Testis (tissue), 3 donors: Measurements from ENCODE around the gene P2RX1. TPM values are rescaled to one million over a fixed set of nuclear protein-coding genes. Genes with fewer than 3 reads are reported as not detected.

Experiments
- DNase-seq: peaks from one replicate; pipeline ENCODE4 v3.0.0-alpha.2; 2019
- H3K27ac ChIP-seq, 2 donors: fragments of 200-600 bp; sonication (generic); one replicate each; pipeline ENCODE4 v1.5.1; 2019
- H3K27me3 ChIP-seq: fragments of 200-600 bp; sonication (generic); one replicate; pipeline ENCODE4 v1.5.1; 2019
- H3K36me3 ChIP-seq: fragments of 200-600 bp; sonication (generic); one replicate; pipeline ENCODE4 v1.5.1; 2017; ENCODE audit warnings: low read depth; ENCODE audit errors: missing control alignments
- H3K4me1 ChIP-seq: fragments of 200-600 bp; sonication (generic); one replicate; pipeline ENCODE4 v1.5.1; 2019
- H3K4me3 ChIP-seq, 2 donors: fragments of 200-600 bp; sonication (generic); one replicate each; pipeline ENCODE4 v1.5.1; 2017 to 2019
- H3K9me3 ChIP-seq: fragments of 200-600 bp; sonication (generic); one replicate; pipeline ENCODE4 v1.5.1; 2017
- POLR2A ChIP-seq: fragments of 450-650 bp; IDR thresholded peaks from one replicate; pipeline ENCODE4 v1.6.1; 2017; ENCODE audit warnings: antibody characterized with exemption, mild to moderate bottlenecking, moderate library complexity
- WGBS, 2 donors: methylation state at CpG; one replicate each; pipeline ENCODE4 v1.1.5; 2018; 5-methylcytosine and 5-hydroxymethylcytosine counted together
- intact Hi-C: fragments of 100-400 bp; cut with DNase I; formaldehyde crosslinking; loops from one replicate; pipeline ENCODE4 v1.15.1; 2023; ENCODE audit warnings: low total_unique reads
- polyA plus RNA-seq: library from polyadenylated mRNA; stranded (reverse); fragments of 350-450 nt; fragmentation: Illumina TruSeq; extraction: RNeasy Lipid Tissue Mini Kit (QIAGEN cat#74804); gene quantifications from one replicate; pipeline ENCODE4 v1.2.3, GENCODE V29; 2014; ENCODE audit warnings: low read depth, low replicate concordance; ENCODE audit not compliant: insufficient read depth
- total RNA-seq, 2 donors: library from RNA; depleted of rRNA; stranded (reverse); fragments of >200 nt; gene quantifications; one replicate each; pipeline ENCODE4 v1.2.3, GENCODE V29; 2016
- TF ChIP-seq, protein P1 (sequence below), 3 experiments: fragments of 450-650 bp in 2 of 3; fragments of 200-600 bp in 1 of 3; sonication (generic) in 1 of 3; IDR thresholded peaks; one replicate each; pipeline ENCODE4 v1.5.1; 2016 to 2019; ENCODE audit warnings: antibody characterized with exemption in 3 of 3, mild to moderate bottlenecking in 2 of 3, moderate library complexity in 1 of 3

P2RX1 gene
- total and polyA plus RNA-seq, 3 donors from 2014 or later: 2.5 to 15.2 (median 5.0) TPM

DNA sequence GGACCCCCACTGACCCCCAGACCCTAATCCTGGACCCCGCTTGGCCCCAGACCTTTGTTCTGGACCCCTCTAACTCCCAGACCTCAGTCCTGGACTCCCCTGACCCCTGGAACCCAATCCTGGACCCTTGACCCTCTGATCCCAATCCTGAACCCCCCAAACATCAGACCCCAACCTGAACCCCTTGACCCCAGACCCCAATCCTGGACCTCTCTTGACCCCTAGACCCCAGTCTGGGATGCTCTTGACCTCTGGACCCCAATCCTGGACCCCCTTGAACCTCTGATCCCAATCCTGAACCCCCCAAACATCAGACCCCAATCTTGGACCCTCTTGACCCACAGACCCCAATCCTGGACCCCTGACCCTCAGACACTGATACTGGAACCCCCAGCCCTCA, 13.5 kb upstream of the P2RX1 start:
- no peak for TF ChIP-seq POLR2A
- TF ChIP-seq, protein P1, sequence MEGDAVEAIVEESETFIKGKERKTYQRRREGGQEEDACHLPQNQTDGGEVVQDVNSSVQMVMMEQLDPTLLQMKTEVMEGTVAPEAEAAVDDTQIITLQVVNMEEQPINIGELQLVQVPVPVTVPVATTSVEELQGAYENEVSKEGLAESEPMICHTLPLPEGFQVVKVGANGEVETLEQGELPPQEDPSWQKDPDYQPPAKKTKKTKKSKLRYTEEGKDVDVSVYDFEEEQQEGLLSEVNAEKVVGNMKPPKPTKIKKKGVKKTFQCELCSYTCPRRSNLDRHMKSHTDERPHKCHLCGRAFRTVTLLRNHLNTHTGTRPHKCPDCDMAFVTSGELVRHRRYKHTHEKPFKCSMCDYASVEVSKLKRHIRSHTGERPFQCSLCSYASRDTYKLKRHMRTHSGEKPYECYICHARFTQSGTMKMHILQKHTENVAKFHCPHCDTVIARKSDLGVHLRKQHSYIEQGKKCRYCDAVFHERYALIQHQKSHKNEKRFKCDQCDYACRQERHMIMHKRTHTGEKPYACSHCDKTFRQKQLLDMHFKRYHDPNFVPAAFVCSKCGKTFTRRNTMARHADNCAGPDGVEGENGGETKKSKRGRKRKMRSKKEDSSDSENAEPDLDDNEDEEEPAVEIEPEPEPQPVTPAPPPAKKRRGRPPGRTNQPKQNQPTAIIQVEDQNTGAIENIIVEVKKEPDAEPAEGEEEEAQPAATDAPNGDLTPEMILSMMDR (IDR thresholded peaks at IDR 0.05): no peak
- intact Hi-C loops: loop anchor here (10.0 kb wide), 1 partner anchor 75 kb away; no protein-coding TSS in a partner anchor

DNA sequence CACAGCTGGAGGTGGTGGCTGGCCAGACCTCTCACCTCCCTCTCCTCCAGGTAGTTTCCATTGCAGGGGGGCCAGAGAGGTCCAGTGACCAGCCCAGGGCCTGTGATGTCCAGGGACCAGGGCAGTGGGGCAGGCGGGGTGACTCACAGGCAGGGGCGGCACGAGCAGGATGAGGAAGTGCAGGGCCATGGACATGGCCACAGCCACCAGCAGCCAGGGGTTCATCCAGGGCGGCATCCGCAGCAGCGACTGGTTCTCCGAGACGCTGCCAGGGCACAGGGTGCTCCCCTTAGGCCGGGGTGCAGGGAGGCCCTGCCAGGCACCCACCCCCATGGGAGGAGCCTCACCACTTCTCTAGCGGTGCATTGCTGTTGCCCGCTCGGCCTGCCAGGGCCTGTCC, 12.9 kb upstream of the P2RX1 start:
- intact Hi-C loops: no loop called here
- no peak overlapping the region for H3K27ac ChIP-seq
- H3K9me3 ChIP-seq: no peaks in the 10 kb centered on the region
- H3K4me1 ChIP-seq: no peaks in the 10 kb centered on the region
- TF ChIP-seq, protein P1 (IDR thresholded peaks at IDR 0.05): no peak
- TF ChIP-seq POLR2A: no peak
- H3K27me3 ChIP-seq: no peaks in the 10 kb centered on the region
- no peak for DNase-seq
- H3K4me3 ChIP-seq: no peak overlapping the region
- H3K36me3 ChIP-seq: no peaks in the 10 kb centered on the region
- WGBS, 2 donors: 95% methylated on average over 12 of the region's 12 CpGs; no CpG with 5 or more reads in 1 of the 2 donors

More for the DNA sequence above, 13.5 kb upstream of the P2RX1 start:
- no peaks in the 10 kb centered on the region for H3K4me1 ChIP-seq
- no peak overlapping the region for H3K4me3 ChIP-seq
- no peaks in the 10 kb centered on the region for H3K36me3 ChIP-seq
- no peak for DNase-seq
- H3K27ac ChIP-seq: no peak overlapping the region
- no peaks in the 10 kb centered on the region for H3K27me3 ChIP-seq
- no peaks in the 10 kb centered on the region for H3K9me3 ChIP-seq
- whole genome bisulfite sequencing, 2 donors: 100% methylated on average over 1 of the region's 1 CpG

DNA sequence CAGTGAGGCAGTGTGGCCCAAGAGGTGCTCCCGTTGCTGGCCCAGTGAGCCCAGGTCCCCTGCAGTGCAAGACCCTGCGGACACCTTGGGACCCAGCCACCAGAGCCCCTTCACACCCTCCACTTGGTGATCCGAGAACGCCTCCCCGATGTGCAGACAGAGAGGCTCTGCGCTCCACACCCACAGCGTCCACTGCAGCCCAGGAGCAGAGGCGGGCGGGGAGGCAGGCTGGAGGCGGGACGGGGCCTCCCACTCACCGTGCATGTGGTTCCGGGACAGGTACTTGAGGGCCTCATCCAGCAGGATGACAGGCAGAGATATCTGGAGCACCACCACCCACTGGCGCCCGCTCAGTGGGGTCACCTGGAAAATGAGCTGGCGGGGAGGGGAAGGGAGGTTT, 12.1 kb upstream of the P2RX1 start:
- Histone ChIP-seq H3K4me3 (no peak overlapping the region), H3K36me3 (no peaks in the 10 kb centered on the region), H3K9me3 (no peaks in the 10 kb centered on the region), H3K27ac (no peak overlapping the region), H3K4me1 (no peaks in the 10 kb centered on the region), H3K27me3 (no peaks in the 10 kb centered on the region)
- TF ChIP-seq, protein P1 (IDR thresholded peaks at IDR 0.05): no peak
- no peak for TF ChIP-seq POLR2A
- 92 to 95% methylated on average over 11 to 16 of the region's 16 CpGs for WGBS, 2 donors
- no peak for DNase-seq
- intact Hi-C loops: no loop called here

DNA sequence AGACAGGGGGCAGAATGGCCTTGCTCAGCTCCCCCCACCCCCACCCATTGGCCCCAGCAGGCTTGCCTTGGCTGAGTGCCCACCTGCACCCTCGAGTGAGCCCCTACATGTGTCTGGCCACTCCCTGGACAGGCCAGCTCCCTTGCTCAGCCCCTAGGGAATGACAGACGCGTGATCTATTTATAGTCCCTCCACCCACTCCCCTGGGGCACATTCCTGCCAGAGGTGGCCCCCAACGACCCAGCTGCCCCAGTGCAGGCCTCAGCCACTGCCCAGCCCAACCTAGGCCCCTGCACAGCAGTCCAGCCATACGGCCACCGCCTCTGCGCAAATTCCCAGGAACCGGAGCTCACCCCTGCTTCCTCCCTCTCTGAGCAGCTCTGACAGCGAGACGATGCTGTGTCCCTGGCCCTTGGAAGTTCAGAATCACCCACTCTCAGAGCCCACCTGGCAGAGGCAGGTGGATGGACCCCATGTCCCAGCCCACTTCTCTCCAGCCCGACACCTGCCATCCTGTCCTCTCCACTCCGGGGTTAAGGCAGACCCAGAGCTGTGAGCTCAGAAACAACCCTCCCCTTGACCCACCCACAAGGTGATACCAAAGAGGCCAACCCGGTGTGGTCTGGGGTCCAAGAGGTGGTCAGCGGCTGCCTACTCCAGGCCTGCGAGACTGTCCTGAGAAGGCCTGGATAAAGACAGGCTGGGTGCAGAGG, 11.5 kb upstream of the P2RX1 start:
- no peaks in the 10 kb centered on the region for H3K36me3 ChIP-seq
- no peak overlapping the region for H3K4me3 ChIP-seq
- DNase-seq: no peak
- H3K27me3 ChIP-seq: no peaks in the 10 kb centered on the region
- intact Hi-C loops: no loop called here
- H3K27ac ChIP-seq: no peak overlapping the region
- WGBS, 2 donors: 80 to 85% methylated on average over 12 to 14 of the region's 15 CpGs
- TF ChIP-seq POLR2A: no peak
- TF ChIP-seq, protein P1 (IDR thresholded peaks at IDR 0.05): no peak
- H3K4me1 ChIP-seq: no peaks in the 10 kb centered on the region
- no peaks in the 10 kb centered on the region for H3K9me3 ChIP-seq
